Adrenal gland (tissue), 5 donors: ENCODE data around the gene ERC2.

Experiments
- CTCF ChIP-seq, 6 experiments: fragments of 450-650 bp in 4 of 6; fragments of 200-600 bp in 2 of 6; sonication (generic) in 1 of 6; IDR thresholded peaks; 1 replicate in 5 of 6; 2 replicates in 1 of 6; pipeline versions ENCODE4 v1.5.1 to v1.8.0; 2016 to 2021; ENCODE audit warnings: antibody characterized with exemption in 6 of 6, mild to moderate bottlenecking in 2 of 6, moderate library complexity in 1 of 6
- POLR2A ChIP-seq, 2 donors: fragments of 450-650 bp; IDR thresholded peaks; one replicate each; pipeline ENCODE4 v1.6.1; 2017; ENCODE audit warnings: antibody characterized with exemption in 2 of 2, mild to moderate bottlenecking in 2 of 2, moderate library complexity in 1 of 2
- donor health status: DM: no; HTN: no; CAD: no.

GRCh38 chr3:55718074-55718473 is 750.2 kb downstream of the ERC2 start:
- TF ChIP-seq CTCF (IDR thresholded peaks at IDR 0.05) (no peak), POLR2A (IDR thresholded peaks at IDR 0.05) (no peak)
